ENCODE measurements around the gene KDM2A.

KDM2A gene

DNA sequence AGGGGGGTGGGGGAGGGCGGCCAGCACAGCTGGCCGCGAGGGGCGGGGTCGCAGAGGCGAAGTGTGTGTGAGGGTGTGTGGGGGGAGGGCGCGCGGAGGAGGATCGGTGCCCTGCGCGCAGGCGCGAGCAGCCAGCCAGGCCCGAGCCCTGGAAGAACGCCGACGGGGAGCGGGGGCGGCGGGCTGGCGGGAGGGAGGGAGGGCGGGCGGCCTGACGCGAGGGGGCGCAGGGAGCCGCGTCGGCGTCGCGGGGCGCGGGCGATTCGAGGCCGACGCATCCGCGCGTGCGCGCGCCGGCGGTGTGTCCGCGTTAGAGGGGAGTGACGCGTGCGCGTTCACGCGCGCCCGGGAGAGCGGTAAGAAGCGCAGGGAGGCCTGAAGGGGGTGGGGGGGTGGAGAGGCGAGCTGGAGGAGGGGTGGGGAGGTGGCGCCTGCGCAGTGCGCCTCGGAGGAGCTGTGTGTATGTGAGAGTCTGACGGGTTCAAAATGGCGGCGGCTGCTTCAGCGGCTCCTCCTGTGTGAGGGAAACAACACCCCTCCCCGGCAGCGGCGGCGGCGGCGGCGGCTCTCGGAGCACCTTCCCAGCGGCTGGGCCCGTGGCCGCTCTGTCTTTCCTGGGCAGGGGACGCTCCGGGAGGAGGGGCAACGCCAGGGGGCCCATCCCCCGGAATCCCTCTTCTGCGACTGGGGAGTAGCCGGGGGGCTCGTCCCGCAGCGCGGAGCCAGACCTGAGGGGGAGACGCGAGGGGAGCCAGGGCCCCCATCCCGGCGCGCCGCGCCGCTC lies at the start of gene KDM2A:
Gene KDM2A (plus strand): TSS at position 463 of the 784 bp plus-strand sequence. CDS start 2,054 bp downstream, outside the sequence.
- DNase-seq = peak; percentile 83

DNA sequence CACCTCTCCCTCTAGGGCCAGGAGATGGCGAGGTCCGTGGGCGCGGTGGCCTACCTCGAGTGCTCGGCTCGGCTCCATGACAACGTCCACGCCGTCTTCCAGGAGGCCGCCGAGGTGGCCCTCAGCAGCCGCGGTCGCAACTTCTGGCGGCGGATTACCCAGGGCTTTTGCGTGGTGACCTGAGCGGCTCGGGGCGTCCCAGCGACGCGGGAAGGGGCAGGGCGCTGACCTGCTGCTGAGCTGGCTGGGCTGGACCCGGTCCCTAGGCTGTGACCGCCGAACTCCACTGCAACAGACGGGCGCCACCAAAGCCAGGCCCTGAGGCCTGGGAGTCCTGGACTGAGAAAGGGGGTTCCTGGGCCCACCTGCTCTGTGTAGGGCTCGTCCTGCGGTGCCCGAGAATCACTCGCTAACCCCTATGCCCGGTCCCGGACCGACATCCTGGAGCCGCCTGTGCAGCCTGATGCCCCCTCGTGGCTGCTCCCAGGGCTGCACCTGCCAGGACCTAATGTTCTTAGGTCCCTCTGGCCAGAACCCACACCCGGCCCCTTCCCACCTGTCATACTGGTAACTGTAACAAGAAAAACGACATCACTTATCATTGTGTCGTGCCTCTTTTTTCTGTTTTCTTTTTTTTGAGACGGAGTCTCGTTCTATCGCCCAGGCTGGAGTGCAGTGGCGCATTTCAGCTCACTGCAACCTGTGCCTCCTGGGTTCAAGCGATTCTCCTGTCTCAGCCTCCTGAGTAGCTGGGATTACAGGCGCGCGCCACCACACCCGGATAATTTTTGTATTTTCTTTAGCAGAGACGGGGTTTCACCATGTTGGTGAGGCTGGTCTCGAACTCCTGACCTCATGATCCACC lies 47.4 kb upstream of the KDM2A start:
- DNase-seq = no peak

DNA sequence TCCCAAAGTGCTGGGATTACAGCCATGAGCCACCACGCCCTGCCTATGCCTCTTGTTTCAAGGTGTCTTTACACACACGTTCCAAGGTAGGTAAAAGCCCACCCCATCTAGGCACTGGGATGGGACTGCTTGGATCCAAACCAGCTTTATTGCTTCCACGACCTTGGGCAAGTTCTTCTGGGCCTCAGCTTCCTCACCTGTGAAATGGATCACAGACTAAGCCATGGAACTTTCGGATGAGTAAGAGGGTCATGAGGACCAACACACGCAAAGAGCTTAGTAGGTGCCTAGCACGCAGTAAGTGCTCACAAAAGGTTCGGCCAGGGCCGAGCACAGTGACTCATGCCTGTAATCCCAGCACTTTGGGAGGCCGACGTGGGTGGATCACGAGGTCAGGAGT lies 46.8 kb upstream of the KDM2A start:
- no peak for DNase-seq

DNA sequence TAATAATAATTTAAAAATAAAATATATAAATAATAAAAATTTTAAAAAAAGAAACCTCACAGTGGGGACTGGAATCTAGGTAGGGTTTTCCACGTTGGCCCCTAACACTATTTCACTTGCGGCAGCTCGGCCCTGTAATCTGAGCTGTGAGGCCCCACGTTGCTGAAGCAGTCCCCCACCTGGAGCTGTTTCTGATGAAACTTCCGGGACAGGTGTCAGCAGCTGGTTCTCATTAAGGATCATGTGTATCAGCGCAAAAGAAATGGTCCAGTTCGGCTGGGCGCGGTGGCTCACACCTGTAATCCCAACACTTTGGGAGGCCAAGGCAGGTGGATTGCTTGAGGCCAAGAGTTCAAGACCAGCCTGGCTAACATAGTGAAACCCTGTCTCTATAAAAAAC lies 45.2 kb upstream of the KDM2A start:
- DNase-seq = no peak

DNA sequence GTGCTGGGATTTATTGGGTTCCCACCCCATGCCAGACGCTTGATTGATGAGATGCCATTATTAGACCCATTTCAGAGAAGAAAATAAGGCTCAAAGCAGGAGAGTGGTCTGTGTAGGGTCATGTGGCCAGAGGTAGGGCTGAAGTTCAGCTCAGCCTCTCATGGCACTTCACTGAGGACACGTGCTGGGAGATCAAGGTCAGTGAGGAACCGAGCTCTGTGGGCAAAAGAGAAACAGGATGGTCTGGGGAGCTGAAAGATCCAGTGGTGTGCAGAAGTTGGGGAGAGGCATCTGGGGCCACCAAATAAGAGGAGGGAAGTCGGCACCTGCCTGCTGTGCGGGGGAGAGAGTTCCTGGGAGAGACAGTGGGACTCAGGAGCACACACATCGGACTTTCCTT lies 42.9 kb upstream of the KDM2A start:
- no peak for DNase-seq

DNA sequence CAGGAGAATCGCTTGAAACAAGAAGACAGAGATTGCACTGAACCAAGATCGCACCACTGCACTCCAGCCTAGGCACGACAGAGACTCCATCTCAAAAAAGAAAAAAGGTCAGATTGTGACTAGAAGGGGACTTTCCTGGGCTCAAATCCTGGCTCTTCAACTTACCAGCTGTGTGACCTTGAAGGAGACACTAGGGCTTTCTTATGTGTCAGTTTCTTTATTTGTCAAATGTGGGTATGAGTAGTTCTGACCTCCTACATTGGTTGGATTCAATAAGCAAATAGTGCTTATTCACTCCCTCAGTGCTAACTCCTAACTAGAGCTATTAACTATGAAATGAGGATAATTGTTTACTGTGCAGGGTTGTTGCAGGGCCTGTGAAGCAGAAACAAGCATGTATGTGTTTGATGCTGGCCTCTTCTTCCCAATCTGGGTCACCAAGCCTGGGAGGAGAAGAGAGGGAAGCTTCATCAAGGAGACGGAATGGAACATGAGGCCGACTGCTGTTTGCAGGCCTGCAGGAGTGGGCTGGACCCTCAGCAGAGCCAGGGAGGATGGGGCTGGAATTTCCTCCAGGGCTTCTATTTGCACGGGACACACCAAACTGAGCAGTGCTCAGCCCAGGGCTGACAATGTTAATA lies 39.9 kb upstream of the KDM2A start:
- no peak for DNase-seq

DNA sequence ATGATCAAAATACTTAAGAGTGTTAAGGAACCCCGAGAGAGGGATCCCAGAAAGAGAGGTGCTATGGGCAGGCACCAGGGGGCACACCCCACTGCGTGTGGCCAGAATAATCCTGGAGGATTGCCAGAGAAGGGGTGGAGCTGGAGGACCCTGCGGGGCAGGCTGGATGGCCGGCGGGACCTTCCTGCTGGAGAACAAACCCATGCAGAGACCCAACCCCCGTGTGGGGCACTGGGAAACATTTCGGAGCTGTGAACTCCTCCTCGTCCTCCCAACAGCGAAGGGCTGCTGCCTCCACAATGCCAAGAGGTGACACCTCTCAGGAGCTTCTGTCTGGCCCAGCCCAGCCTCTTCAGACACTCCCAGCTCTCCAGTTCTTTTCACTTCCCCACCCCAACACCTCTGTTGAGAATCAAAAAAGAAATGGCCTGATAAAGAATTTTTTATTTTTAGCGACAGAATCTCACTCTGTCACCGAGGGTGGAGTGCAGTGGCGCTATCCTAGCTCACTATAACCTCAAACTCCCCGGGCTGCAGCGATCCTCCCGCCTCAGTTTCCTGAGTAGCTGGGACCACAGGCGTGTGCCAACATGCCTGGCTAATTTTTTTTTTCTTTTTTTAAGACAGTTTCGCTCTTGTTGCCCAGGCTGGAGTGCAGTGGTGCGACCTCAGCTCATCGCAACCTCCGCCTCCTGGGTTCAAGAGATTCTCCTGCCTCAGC lies 36.8 kb upstream of the KDM2A start:
- DNase-seq = no peak

DNA sequence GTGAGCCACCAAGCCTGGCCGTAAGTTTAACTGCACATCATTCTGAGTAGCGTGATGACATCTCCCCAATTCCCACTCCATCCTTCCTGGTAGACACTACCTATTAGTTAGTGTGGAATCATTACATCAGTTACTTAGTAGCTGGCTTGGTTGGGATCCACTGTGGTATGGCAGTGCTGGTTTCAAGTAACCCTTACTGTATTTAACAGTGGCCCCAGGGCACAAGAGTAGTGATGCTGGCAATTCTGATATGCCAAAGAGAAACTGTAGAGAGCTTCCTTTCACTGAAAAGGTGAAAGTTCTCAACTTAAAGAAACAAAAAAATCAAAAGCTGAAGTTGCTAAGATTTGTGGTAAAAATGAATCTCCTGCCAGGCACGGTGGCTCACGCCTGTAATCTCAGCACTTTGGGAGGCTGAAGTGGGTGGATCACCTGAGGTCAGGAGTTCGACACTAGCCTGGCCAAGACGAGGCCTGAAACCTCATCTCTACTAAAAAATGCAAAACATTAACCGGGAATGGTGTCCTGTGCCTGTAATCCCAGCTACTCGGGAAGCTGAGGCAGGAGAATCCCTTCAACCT lies 35.2 kb upstream of the KDM2A start:
- DNase-seq = no peak

DNA sequence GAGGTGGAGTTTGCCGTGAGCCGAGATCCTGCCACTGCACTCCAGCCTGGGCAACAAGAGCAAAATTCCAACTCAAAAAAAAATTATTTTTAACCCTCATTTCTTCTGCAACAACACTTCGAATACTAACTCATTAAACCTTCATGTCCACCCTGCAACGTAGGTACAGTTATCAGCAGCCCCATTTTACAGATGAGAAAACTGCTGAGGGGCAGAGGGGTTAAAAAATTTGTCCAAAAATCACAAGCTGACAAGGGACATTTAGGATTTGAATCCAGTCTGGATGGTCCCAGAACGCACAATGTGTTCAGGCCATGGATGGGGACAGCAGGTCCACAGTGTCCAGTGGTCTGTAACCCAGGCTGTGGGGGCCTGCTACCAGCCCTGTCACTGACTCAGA lies 33.4 kb upstream of the KDM2A start:
- no peak for DNase-seq

DNA sequence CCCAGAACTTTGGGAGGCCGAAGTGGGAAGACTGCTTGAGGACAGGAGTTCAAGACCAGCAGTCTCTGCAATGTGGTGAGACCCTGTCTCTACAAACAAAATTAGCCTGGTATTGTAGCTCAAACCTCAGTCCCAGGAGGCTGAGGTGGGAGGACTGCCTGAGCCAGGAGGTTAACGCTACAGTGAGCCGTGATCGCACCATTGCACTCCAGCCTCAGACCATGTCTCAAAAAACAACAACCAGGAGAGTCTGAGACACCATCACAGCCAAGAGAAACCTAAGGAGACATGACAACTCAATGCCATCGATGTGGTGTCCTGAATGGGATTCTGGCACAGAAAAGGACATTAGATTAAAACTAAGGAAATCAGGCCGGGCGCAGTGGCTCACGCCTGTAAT lies 28.3 kb upstream of the KDM2A start:
- DNase-seq = no peak

DNA sequence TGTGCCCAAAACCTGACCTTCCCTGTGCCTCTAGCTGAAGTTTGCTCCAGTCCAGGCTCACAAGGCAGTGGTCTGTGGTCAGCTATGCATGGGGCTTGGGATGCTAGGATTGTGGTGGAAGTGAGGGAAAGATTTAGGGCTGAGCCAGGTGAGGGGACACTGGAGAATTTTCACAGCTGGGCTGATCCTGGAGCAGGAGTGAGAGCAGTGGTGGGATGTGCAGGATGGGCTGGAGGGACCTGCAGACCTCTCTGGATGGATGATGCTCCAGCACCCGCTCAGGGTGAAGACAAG lies 23.9 kb upstream of the KDM2A start:
- DNase-seq = no peak

DNA sequence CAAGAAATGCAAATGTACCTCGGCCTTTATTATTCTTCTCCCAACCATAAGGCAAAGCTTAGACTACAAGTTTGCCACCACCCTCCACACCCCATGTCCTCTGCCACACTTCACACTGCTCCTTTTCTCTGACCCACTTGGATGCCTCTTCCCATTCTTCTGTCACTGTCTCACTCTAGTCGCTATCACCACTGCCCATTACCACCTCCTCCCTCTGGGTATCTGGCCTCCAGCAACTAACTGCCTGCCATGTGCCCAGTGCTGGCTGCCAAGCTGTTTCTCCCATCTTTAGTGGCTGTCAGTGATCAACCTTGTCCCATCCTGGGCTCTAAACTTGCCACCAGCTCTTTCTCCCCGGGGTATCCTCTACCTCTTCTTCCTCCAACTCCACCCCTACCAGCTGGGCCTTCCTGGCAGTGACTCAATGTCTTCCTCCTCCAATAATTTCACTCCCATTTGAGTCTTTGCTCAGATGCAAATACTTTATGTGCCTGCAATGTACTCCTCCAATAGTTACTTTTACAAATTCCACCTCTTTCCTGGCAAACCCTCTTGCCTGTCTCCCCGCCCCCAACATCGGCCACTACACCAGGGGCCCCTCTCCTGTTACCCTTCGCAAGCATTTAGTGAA lies 20.1 kb upstream of the KDM2A start:
- DNase-seq = no peak

DNA sequence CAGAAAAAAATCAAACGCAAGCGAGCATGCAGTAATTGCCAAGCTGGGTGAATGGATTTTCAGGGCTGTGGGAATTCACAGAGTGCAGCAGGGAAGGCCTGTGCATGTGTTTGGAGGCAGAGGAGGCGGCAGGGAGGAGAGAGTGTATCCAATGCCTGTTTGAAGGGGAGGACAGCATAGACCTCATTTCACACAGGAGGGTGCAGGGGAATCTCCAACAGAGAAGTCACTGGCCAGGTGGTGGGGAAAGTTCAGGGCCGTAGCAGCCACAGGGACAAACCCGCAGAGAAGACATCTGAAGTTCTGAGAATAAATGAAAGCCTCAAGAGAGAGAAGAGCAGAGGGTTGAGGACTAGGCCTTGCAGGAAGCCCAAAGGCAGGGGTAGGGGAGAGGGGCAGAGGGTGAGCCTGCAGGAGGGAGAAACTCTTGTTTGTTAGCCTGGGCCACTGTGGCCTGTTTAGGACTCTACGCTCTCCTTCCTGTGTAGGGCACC lies 19.2 kb upstream of the KDM2A start:
- no peak for DNase-seq

DNA sequence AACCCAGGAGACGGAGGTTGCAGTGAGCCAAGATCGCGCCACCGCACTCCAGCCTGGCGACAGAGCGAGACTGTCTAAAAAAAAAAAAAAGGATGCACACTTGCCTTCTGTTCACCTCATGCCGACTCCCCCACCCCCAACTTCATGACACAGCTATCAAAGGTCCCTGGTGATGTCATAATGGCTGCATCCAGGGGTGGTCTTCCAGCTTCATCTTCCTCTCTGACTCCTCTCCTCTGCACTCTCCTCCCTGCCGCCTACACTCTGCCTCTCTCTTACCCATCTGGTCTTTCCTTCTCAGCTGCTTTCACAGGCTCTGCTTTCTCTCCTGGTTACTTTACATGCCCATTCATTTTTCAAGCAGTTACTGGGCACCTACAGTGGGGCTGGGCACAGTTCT lies 16.4 kb upstream of the KDM2A start:
- no peak for DNase-seq

DNA sequence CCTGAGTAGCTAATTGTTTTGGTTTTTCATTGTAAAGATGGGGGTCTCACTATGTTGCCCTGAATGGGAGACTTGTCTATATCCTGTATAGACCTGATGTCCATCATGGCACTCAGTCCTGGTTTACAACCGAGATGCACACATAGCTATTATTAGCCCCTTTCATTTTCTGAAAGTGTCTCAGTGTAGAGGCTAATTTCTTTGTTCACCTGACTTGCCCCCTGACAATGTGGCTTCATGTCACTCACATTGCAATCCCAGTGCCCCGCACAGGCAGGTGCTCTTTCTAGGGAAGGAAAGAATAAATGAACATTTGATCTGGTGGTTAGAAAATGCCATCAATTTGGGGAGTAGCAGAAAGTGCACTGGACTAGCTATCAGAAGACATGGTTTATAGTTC lies 13.1 kb upstream of the KDM2A start:
- no peak for DNase-seq

DNA sequence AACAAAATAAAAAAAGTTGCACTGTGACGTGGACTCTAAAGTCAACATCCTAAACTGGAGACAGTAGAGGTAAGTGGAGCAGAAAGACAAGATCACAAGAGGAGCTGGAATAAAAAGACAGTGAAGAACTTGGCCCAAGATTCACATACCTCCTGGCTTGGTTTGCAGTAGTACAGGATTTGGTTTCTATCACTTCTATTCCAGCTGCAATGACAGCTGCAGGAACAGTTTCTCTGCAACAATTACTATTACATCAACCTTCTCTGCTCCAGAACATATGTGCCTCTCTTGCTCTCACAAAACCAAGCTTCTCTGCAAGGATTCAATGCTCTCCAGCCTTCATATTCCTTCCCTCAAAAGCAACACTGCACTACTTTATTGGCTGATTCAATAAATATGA lies 7.8 kb upstream of the KDM2A start:
- no peak for DNase-seq

DNA sequence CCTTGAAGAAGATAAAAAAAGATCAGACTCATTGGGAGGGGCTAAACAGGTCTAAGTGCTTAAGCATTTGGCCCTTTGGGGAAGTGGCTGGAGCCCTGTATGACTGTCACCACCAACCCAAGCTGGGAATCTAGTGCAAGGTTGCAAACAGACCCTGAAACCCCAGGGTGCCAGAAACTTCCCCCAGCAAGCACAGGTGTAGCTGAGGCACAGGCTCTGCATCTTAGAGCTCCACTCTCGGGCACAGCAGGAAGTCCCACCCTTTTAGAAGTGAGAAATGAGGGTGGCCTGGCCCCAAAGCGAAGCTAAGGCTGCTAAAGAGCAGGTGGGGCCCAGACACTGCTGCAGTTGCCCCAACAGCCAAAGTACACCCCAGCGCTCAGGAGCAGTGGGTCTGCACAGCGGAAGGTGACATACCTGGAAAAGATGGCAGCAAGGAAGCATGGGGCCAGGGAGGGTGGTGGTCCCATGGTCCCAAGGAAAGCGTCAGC lies 5.8 kb upstream of the KDM2A start:
- DNase-seq = no peak

DNA sequence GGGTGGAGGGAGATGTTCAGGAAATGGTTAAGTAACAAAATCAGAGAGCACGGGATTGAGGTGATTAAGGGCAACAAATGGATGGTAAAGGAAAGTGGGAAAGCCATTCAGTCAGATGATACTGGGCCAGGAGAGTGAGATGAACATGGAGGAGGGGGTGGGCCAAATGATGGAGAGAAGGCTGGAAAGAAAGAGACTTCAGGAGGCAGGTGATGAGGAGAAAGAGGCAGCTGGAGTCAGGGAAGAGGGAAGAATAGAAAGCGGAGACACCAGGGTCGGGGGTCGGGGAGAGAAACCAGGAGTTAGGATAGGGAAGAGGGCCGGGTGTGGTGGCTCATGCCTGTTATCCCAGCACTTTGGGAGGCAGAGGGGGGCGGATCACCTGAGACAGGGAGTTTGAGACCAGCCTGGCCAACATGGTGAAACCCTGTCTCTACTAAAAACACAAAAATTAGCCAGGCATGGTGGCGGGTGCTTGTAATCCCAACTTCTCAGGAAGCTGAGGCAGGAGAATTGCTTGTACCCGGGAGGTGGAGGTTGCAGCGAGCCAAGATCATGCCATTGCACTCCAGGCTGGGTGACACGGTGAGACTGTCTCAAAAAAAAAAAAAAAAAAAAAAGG lies 4.7 kb upstream of the KDM2A start:
- no peak for DNase-seq

DNA sequence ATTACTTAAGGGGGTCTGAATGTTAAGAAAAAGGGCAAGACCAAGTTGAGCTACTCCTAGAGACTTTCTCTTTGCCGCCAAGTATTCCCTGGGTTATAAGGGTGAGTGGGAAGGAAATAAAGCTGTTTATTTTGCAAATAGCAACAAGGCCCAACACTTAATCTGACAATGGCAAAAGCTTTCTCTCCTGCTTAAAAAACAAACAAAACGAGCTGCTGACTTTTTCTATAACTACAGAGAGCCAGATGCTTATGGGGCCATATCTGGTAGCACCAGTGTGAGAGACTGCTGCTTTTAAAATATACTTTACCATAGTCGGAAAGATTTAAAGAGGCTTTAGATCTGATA lies 2.3 kb upstream of the KDM2A start:
- DNase-seq = no peak

DNA sequence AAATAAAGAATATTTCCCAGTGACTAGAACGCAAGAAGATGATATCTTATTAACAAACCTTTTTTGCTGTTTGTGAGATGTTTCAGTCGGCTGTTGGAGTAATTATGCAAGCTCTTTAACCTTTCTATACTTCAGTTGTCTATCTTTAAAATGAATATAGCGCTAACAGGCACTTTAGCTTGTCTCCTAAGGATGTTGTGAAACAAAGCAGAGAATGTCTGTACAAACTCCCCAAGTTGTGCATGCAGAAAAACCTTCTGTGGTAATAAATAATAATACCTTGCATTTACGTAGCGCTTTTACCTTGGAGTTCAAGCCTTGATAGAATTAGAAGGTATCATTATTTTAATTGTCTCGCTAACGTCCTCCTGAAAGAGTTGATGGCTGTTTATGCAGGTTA lies 1.9 kb upstream of the KDM2A start:
- no peak for DNase-seq

DNA sequence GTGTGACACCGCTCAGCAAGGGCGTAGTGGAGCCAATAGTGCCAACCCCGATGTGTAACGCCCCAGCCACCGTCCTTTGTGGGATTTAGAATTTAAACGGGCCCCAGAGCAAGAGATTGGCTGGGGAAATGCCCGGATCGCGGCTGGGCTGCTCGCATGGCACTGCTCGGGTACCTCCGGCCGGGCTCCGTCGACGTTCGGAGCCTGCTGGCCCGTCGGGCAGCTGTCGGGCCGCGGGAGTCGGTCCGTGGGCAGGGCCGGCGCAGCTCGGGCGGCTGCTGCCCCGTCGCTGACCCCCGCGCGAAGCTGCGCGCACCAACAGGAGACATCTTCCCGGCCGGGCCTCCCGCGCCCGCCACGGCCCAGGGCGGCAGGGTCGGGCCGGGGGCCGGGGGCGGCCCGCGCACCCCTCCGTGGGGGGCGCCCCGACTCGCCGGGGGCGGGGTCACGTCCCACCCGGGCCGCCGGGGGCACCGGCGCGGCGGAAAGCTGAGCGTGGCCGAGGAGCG lies 1.3 kb upstream of the KDM2A start:
- DNase-seq = no peak

Measured in NCI-H1436 treated with DMSO at 0.1 percent for 48 hours (cell line).